ENCODE measurements around the gene TMPRSS9.

The TMPRSS9 gene

DNA sequence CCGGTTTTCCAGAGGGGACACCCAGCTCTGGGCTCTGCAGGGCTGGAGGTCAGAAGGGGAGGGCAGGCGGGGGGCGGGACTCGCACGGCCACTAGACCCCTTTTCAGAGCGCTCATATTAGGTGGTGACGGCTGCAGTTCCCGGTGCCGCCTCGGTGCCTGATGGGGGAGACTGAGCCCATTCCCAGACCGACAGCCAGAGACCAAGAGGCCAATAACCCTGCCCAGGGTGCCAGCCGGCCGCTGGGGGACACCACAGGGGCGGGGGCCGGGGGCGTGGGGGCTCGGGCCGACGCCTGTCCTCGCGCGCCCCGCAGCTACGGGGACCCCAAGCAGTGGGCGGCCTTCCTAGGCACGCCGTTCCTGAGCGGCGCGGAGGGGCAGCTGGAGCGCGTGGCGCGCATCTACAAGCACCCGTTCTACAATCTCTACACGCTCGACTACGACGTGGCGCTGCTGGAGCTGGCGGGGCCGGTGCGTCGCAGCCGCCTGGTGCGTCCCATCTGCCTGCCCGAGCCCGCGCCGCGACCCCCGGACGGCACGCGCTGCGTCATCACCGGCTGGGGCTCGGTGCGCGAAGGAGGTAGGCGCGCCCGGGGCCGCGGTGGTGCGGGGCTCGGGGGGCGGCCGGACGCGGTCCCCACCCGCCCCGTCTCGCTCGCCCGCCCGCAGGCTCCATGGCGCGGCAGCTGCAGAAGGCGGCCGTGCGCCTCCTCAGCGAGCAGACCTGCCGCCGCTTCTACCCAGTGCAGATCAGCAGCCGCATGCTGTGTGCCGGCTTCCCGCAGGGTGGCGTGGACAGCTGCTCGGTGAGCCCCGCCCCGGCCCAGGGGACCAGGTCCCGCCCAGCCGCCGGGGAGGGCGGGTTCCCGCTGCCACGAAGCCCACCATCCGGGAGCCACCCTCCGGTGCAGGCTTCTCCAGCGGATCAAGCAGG is 64.9 kb downstream of the TMPRSS9 start:
- DNase-seq, result no peak

DNA sequence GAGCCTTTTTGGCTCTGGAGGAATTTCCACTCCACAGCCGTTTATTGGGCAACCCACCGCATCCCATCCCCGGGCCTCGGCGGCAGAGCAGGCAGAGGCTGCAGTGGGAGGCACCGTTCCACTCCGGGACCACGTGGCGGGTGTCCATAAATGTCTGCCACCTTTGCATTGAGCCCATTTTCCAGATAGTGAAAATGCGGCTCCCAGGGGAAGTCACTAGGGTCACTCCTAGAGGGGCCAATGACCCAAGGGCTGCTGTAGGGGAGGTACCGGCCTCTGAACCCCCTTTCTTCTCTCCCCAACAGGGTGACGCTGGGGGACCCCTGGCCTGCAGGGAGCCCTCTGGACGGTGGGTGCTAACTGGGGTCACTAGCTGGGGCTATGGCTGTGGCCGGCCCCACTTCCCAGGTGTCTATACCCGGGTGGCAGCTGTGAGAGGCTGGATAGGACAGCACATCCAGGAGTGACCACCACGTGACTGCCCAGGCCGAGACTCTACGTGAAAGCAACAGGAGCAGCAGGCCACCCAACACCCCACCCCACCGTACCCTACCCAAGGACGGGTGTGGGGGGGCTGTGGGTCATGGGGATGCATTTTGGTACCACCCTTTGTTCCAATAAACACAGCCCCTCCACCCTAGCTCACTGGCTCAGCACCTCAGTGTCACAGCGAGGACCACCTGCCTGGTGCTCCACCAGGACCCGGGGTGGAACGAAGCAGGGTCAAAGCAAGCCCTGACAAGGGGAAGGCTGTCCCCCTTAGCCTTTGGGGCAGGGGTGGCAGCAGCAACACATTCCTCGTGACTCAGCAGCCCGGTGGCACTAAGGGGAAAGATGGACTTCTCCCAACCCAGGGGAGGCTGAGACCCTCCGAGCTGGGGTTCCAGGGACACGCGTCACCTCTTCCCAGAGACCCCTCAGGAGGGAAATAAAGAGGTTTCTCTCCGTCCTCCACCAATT is 65.8 kb downstream of the TMPRSS9 start:
- DNase-seq, result no peak

DNA sequence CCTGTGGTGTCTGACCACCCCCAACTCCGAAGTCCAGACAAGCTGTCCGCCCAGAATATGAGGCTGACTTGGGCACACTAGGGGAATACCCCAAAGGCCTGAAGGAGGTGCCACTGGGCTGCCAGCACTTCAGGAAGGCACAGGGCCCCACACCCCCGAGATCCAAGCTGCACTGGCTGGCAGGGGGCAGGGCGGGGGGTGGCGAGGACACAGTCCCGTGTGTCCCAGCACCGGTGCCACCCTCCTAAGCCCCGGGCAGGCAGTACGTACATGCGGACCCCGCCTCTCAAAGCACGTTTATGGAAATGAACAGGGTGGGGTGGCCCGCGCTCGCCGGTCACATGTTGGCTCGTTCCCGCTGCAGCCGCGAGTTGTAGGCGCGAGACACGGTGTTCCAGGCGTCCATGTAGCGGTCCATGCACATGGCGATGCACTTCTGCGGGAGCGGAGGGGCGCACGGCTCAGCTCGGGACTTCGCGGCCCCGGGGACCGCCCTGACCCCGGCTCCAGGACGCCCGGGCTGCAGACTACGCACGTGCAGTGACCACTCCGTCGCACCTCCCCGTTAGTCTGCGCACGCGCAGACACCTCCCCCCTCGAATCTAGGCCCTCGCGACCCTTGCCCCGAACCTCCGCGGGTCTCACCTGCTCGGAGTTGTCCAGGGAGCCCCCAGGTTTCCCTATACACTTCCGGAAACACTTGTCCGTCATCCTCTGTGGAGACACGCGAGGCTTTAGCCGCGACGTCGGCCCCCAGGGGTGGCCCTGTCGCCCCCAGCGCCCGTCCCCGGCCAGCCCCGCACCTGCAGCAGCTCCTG is 66.8 kb downstream of the TMPRSS9 start:
- DNase-seq, result no peak

DNA sequence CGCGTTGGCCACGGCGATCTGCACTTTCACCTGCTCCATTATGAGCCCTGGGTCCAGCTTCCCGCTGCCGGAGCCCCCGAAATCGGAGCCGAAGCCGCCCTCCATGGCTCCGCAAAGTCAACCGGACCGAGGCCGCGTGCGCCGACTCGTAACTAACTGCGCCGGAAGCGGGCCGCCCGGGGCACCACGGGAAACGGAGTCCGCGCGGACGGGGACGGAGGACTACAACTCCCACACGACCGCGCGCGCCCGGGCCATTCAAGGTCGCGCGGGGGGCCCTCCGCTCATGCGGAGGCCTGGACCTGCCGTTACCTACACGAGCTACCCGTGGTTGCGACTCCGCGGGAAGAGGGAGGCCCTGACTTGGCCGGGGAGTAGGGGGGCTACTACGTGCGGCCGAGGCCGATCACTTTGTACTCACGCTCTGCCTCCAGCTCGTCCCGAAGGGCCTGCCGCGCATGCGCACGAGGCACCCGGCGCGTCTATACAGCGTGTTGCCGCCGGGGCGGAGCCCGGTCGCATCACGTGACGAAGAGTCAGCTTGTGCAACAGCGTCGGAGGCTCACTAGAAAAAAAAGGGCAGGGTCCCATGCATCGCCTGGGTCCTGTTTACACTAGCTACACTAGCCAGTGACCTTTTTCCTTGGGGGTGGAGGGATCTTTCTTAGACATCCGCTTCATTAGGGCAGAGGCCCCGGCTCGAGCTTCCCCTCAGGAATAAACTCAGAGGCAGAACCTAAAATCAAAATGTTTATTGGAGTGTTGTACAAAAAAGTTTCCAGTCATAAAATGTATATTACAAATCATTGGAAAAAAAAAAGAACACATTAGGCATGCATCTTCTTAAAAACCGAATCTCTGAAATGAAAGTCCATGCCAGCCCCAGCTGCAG is 67.6 kb downstream of the TMPRSS9 start, which contains the start of gene TIMM13:
Gene TIMM13, minus strand, starts transcription at position 158 of the 892 bp plus-strand sequence. Its CDS starts 53 bp downstream, at position 105.
- DNase-seq, result peak; percentile 93

DNA sequence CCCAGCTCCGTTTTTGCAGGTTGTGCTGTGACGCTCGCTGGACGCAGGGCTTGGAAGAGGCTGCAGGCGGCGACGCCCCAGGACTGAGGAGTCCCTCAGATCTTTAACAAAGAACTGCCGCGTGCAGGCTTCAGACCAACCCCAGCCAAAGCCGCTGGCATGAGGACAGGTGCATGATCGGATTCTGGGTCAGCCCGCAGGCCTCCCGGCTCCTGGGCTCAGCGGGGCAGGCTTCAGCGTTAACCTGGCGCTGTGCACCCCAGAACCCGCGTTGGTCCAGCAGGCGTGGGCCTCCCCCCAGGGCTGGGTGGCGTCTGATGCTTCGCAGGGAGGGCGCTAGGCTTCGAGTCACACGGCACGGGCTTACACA is 68.2 kb downstream of the TMPRSS9 start:
- DNase-seq, result no peak

DNA sequence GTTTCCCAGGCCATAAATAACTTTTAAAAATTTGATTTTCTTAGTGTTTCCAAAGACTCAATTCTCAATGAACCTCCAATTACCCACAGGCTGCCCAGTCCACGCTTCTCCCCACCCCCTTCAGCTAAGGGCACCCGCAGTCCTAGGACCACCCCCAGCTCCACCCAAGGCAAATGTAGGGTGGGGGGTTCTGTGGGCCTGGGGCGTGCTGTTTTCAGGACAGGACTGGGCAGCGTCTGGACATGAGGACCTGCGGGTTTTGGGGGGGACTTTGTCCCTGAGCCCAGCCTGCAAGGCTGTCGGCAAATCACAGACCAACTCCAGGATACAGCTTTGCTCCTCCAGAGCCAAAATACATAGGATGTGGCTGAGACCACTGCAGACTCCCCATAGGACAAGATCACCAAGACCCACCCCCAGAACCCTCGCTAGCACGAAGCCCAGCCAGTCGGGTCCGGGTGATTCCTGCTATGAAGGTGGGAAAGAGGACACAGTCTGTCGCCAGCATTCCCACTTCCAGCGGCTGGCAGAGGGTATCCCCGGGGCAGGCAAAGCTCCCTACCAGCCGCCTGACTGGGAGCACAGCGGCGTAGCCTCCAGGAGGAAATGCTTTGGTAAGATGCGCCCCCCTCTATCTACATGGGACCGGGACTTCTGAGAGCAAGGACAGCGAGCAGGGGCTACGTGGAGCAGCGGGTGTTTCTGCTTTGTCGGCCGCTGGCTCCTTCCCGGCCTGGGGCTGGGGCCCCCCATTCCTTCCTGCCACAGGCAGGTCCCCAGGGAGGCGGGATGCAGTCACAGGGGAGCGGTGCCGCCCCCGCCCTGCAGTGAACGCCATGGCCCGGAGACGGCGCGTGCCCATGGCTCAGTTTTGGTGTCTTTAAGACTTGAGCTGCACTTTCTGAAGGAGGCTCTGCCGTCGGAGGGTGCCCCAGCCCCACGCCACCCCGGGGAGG is 69.0 kb downstream of the TMPRSS9 start:
- DNase-seq, result no peak

DNA sequence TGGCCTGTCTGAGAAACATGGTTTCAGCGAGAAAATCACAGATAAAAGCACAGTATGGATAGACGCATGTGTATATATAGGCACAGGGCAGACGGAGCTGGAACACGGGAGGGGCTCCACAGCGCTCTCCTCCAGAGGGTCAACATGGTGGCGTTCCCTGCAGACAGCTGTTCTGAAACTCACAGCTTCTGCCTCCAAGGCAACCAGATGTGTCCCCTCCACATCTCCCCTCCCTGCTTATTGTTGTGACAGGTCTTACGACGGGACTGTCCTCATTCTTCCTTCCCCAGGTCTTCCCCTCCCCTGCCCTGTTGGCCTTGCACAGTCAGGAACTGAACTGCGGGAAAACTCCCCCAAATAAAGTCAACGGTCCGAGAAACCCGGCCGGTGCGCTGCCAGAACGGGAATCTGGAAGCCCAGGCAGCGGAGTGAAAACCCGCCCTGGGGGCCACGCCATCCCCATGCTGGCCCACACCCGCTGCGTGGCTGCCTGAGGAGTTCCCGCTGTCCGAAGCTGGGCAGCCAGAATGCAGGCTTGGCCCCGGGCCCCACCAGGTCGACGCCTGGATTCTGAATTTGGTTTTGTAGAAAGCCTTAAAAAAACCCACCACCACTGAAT is 70.0 kb downstream of the TMPRSS9 start:
- no peak for DNase-seq

DNA sequence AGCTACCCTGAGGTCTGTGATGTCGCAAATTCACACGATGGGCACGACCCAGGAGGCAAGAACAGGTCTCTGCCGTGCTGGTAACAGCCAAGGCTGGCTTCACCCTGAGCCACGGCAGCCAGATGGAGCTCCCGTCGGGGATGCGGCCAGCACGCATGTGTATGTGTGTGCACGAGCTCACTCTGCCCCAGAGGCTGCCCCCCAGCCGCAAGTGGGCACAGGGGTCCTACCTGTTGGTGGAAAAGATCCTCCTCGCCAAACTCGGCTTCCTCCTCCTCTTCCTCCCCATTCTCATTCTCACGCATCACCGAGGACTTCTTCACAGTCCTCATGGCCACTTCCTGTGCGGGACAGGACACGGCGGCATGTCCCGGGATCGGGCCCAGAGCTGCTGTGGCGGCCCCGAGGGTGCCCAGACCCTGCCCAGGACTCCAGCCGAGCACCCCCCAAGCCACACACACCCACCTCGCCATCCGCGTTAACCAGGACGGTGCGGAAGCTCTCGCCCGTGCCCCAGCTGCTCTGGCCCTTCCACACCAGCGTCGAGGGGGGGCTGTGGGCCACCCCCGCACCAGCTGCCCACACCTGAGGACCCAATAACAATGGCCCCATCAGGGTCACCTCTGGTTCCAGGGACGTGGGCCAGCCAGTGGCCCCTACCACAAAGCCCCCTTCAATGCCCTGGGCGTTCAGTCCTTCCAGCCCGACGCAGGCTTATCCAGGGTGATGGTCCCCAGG is 71.4 kb downstream of the TMPRSS9 start:
- DNase-seq, result no peak

DNA sequence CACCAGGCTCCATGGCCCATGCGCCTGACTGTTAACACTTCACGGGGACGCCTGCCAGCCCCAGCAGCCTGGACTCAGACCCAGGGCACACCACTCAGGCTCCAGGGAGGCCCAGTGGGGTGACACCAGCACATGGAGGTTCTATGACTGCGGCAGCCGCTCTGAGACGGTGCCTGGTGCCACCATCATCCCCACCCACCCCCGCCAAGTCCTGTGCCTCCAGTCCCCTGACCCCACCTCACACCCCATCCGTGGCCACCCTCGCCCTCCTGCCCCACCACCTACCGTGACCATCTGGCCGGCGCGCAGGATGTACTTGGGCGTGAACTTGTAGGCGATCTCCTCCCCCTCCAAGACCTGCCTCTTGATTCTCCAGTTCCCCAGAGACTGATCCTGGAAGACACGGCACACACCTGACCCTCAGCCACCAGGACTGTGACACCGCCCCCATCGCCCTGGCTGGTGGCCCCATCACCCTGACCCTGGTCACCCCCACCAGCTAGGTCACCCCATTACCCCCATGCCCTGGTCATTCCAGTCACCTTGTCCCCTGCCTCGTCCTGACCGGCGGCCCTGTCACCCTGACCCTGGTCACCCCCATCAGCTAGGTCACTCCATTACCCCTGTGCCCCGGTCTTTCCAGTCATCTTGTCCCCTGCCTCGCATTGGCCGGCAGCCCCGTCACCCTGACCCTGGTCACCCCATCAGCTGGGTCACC is 72.2 kb downstream of the TMPRSS9 start:
- no peak for DNase-seq

DNA sequence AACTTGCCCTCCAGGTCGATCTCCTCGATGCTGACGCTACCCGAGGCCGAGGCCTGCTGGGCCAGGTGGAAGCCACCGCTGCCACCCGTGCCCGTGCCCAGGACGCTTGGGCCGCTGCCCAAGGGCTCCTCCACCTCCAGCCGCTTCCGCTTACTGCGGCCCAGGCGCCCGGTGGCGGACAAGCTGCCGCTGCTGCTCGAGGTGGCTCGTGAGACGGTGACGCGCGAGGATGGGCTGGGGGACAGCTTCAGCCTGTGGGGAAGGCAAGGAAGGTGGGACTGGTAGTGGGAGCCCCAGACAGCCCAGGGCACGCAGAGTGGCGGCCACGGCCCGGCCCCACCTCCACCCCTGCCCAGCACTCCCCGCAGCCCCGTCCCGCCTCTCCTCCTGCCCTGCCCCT is 73.8 kb downstream of the TMPRSS9 start:
- DNase-seq, result no peak

DNA sequence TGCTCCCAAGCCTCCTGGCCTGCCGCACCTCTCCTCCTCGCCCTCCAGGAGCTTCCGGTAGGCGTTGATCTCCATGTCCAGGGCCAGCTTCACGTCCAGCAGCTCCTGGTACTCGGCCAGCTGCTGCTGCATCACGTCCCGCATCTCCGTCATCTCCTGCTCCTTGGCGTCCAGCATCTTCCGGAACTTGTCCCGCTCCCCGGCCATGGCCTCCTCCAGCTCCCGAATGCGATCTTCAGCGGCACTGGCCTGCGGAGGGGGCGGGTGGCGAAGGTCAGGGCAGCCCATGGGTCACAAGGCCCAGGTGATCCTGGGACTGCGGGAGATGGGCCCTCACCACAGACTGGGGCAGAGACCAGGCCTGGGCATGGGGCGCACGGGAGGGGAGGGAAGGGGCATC is 74.2 kb downstream of the TMPRSS9 start:
- DNase-seq, result no peak

DNA sequence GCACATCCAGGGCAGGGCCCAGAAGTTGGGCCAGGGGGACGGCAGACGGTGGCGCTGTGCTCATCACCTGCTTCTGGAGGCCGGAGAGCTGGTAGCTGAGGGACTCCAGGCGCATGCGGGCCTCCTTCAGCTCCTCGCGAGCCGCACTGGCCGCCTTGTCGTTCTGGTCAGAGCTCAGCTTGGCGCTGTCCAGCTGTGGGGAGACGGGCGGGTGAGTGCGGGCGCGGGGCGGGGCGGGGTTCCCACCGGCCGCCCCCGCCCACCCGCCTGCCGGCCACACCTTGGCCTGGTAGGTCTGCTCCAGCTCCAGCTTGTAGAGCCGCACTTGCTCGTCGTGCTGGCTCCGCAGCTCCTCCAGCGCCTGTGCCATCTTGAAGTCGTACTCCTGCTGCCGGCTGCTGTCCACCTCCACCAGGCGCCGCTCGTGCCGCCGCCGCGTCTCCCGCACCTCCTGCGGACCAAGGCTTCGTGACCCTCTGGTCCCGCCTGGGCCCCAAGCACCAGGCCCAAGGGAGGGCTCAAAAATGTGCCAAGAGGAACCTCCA is 74.7 kb downstream of the TMPRSS9 start:
- no peak for DNase-seq

DNA sequence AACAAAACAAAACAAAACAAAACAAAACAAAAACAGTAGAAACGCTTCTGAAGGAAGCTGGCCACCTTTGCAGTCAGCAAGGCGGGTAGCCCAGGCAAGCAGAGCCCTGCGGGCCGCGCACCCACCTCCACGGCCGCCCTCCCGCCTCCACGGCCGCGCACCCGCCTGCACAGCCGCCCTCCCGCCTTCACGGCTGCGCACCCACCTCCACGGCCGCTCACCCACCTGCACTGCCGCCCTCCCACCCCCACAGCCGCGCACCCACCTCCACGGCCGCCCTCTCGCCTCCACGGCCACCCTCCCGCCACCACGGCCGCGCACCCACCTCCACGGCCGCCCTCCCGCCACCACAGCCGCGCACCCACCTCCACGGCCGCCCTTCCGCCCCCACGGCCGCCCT is 76.3 kb downstream of the TMPRSS9 start:
- DNase-seq, result no peak

DNA sequence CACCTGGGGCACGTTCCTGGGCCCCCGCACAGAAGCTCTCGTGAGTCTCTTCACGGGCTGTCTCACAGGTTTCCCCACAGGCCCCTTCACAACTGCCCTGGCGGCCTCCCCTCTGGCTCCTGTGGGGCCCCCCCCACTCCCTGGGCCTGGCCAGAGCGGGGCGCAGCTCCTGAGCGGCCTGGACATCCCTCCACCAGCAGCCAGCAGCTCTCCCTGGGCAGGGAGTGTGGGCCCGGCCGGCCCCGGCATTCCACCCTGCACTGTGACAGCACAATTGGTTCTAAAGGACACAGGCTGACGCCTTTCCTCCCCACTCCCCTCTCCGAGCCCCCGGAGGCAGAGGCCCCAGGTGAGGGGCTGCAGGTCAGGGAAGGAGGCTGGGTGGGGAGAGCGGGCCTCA is 76.9 kb downstream of the TMPRSS9 start:
- DNase-seq, result no peak

DNA sequence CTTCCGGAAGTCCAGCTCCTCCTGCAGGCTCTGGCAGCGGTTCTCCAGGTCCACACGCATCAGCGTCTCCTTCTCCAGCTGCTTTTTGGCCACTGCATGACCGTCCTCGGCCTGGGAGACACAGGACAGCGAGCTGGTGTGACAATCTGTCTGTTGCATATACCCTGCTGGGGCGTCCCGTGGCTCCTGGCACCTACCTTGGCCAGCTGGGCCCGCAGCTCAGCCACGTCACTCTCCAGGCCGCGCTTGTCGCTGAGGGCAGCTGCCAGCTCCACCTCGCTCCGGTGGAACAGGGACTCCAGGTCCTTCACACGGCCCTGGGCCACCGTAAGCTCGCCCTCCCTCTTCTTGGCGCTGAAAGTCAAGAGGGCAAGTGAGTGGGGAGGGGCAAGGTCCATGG is 78.1 kb downstream of the TMPRSS9 start:
- DNase-seq, result no peak

DNA sequence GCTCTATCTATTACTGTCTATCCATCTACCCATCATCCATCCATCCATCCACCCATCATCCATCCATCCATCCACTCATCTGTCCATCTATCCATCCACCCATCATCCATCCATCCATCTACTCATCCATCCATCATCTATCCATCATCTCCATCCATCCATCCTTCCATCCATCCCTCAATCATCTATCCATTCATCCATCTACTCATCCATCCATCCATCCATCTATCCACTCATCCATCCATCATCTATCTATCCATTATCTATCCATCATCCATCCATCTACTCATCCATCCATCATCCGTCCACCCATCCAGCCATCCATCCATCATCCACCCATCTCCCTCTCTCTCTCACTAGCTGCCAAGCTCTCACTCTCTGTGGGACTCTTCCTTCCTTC is 80.5 kb downstream of the TMPRSS9 start:
- no peak for DNase-seq

DNA sequence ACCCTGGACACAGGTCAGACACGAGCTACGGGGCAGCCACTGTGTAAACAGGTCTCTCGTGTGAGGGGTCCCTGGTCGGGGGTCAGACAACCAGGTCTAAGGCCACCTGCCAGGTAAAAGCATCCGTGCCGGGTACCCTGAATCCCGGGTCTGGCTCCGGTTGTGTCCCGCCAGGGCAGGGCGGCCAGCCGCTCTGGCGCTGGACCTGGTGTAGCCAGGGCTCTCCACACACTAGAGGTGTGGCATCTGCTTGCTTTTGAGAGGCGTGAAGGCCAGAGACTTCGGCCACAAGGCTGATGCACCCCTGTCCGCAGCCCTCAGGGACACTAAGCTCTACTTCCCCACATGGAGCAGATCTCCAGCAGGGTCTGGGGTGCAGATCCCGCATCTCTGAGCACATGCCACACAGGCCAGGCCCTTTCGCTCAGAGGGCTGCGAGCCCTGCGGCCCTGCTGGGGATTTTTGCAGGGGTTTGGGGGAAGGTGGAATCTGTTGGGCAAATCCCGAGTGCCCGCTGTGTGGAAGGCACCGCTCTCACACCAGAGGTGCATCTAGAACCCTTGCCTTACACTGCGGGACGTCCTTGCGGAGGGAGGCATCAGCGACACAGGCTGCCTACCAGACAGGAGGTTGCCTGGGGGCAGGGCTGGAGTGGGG is 81.2 kb downstream of the TMPRSS9 start:
- no peak for DNase-seq

Measured in NCI-H2107 (cell line).